HEK293 (cell line): ENCODE results near the gene CCBE1.

Experiments used
- GLIS1 ChIP-seq: fragments of 450-650 bp; formaldehyde crosslinking; IDR thresholded peaks from 2 replicates; pipeline ENCODE4 v1.5.1; 2016; ENCODE audit warnings: missing biosample characterization, missing genetic modification characterization
- HOXD13 ChIP-seq: sonication (generic); formaldehyde crosslinking; IDR thresholded peaks from 2 replicates; pipeline ENCODE4 v1.8.0; 2022; ENCODE audit warnings: missing genetic modification reagents, borderline replicate concordance
- KLF7 ChIP-seq: fragments of 450-650 bp; formaldehyde crosslinking; IDR thresholded peaks from 2 replicates; pipeline ENCODE4 v1.5.1; 2016; ENCODE audit warnings: missing biosample characterization, missing genetic modification characterization, borderline replicate concordance
- KLF8 ChIP-seq: fragments of 450-650 bp; formaldehyde crosslinking; IDR thresholded peaks from 2 replicates; pipeline ENCODE4 v1.5.1; 2016; ENCODE audit warnings: missing biosample characterization, missing genetic modification characterization
- MYNN ChIP-seq: fragments of 450-650 bp; formaldehyde crosslinking; IDR thresholded peaks from 2 replicates; pipeline ENCODE4 v1.5.1; 2016; ENCODE audit warnings: missing biosample characterization, missing genetic modification characterization, borderline replicate concordance
- MZF1 ChIP-seq: fragments of 450-650 bp; formaldehyde crosslinking; IDR thresholded peaks from 2 replicates; pipeline ENCODE4 v1.5.1; 2017; ENCODE audit warnings: missing biosample characterization, missing genetic modification characterization, borderline replicate concordance
- PRDM2 ChIP-seq: fragments of 450-650 bp; formaldehyde crosslinking; IDR thresholded peaks from 2 replicates; pipeline ENCODE4 v1.5.1; 2016; ENCODE audit warnings: missing biosample characterization, missing genetic modification characterization, borderline replicate concordance
- REPIN1 ChIP-seq: fragments of 450-650 bp; formaldehyde crosslinking; IDR thresholded peaks from 2 replicates; pipeline ENCODE4 v1.5.1; 2017; ENCODE audit warnings: missing biosample characterization, missing genetic modification characterization, low read depth
- SCRT2 ChIP-seq: fragments of 450-650 bp; formaldehyde crosslinking; IDR thresholded peaks from 2 replicates; pipeline ENCODE4 v1.5.1; 2016; ENCODE audit warnings: missing biosample characterization, missing genetic modification characterization
- ZBTB10 ChIP-seq: fragments of 450-650 bp; formaldehyde crosslinking; IDR thresholded peaks from 2 replicates; pipeline ENCODE4 v1.5.1; 2016; ENCODE audit warnings: missing biosample characterization, missing genetic modification characterization
- ZBTB17 ChIP-seq: fragments of 450-650 bp; formaldehyde crosslinking; IDR thresholded peaks from 2 replicates; pipeline ENCODE4 v1.5.1; 2016; ENCODE audit warnings: missing biosample characterization, missing genetic modification characterization
- ZEB2 ChIP-seq: fragments of 450-650 bp; formaldehyde crosslinking; IDR thresholded peaks from 2 replicates; pipeline ENCODE4 v1.5.1; 2016; ENCODE audit warnings: missing biosample characterization, missing genetic modification characterization
- ZIC2 ChIP-seq: fragments of 450-650 bp; formaldehyde crosslinking; IDR thresholded peaks from 2 replicates; pipeline ENCODE4 v1.5.1; 2016; ENCODE audit warnings: missing biosample characterization, missing genetic modification characterization
- ZNF132 ChIP-seq: fragments of 450-650 bp; formaldehyde crosslinking; IDR thresholded peaks from 2 replicates; pipeline ENCODE4 v1.5.1; 2017; ENCODE audit warnings: missing biosample characterization, missing genetic modification characterization, borderline replicate concordance
- ZNF157 ChIP-seq: fragments of 450-650 bp; formaldehyde crosslinking; IDR thresholded peaks from 2 replicates; pipeline ENCODE4 v1.5.1; 2016; ENCODE audit warnings: missing biosample characterization, missing genetic modification characterization
- ZNF2 ChIP-seq: fragments of 450-650 bp; formaldehyde crosslinking; IDR thresholded peaks from 2 replicates; pipeline ENCODE4 v1.5.1; 2016; ENCODE audit warnings: missing biosample characterization, missing genetic modification characterization
- ZNF24 ChIP-seq: fragments of 450-650 bp; formaldehyde crosslinking; IDR thresholded peaks from 2 replicates; pipeline ENCODE4 v1.5.1; 2016; ENCODE audit warnings: missing biosample characterization, missing genetic modification characterization
- ZNF292 ChIP-seq: fragments of 450-650 bp; formaldehyde crosslinking; IDR thresholded peaks from 2 replicates; pipeline ENCODE4 v1.5.1; 2016; ENCODE audit warnings: low read depth, missing biosample characterization, missing genetic modification characterization, borderline replicate concordance
- ZNF311 ChIP-seq: fragments of 450-650 bp; formaldehyde crosslinking; IDR thresholded peaks from 2 replicates; pipeline ENCODE4 v1.5.1; 2017; ENCODE audit warnings: missing biosample characterization, missing genetic modification characterization, borderline replicate concordance
- ZNF354C ChIP-seq: fragments of 450-650 bp; formaldehyde crosslinking; IDR thresholded peaks from 2 replicates; pipeline ENCODE4 v1.5.1; 2016; ENCODE audit warnings: missing biosample characterization, missing genetic modification characterization, low read depth, borderline replicate concordance
- ZNF394 ChIP-seq: fragments of 450-650 bp; formaldehyde crosslinking; IDR thresholded peaks from 2 replicates; pipeline ENCODE4 v1.5.1; 2016; ENCODE audit warnings: missing biosample characterization, missing genetic modification characterization, mild to moderate bottlenecking, moderate library complexity, borderline replicate concordance
- ZNF404 ChIP-seq: fragments of 450-650 bp; formaldehyde crosslinking; IDR thresholded peaks from 2 replicates; pipeline ENCODE4 v1.5.1; 2017; ENCODE audit warnings: missing biosample characterization, missing genetic modification characterization
- ZNF560 ChIP-seq: fragments of 450-650 bp; formaldehyde crosslinking; IDR thresholded peaks from 2 replicates; pipeline ENCODE4 v1.5.1; 2017; ENCODE audit warnings: missing biosample characterization, missing genetic modification characterization, borderline replicate concordance
- ZNF585B ChIP-seq: fragments of 450-650 bp; formaldehyde crosslinking; IDR thresholded peaks from 2 replicates; pipeline ENCODE4 v1.5.1; 2016; ENCODE audit warnings: missing biosample characterization, missing genetic modification characterization
- ZNF600 ChIP-seq: fragments of 450-650 bp; formaldehyde crosslinking; IDR thresholded peaks from 2 replicates; pipeline ENCODE4 v1.5.1; 2016; ENCODE audit warnings: missing biosample characterization, missing genetic modification characterization
- ZNF677 ChIP-seq: fragments of 450-650 bp; IDR thresholded peaks from 2 replicates; pipeline ENCODE4 v1.5.0; 2018; ENCODE audit warnings: missing biosample characterization, mild to moderate bottlenecking, missing genetic modification characterization, moderate library complexity
- ZNF707 ChIP-seq: fragments of 450-650 bp; formaldehyde crosslinking; IDR thresholded peaks from 2 replicates; pipeline ENCODE4 v1.5.1; 2016; ENCODE audit warnings: missing biosample characterization, missing genetic modification characterization
- ZNF76 ChIP-seq: fragments of 450-650 bp; formaldehyde crosslinking; IDR thresholded peaks from 2 replicates; pipeline ENCODE4; 2016; ENCODE audit warnings: low read depth, missing biosample characterization, missing genetic modification characterization, borderline replicate concordance
- ZNF777 ChIP-seq: fragments of 450-650 bp; formaldehyde crosslinking; IDR thresholded peaks from 2 replicates; pipeline ENCODE4 v1.5.1; 2017; ENCODE audit warnings: missing biosample characterization, missing genetic modification characterization, borderline replicate concordance
- ZNF837 ChIP-seq: fragments of 450-650 bp; formaldehyde crosslinking; IDR thresholded peaks from 2 replicates; pipeline ENCODE4 v1.5.1; 2016; ENCODE audit warnings: missing biosample characterization, missing genetic modification characterization
- ZNF843 ChIP-seq: fragments of 450-650 bp; formaldehyde crosslinking; IDR thresholded peaks from 2 replicates; pipeline ENCODE4 v1.5.1; 2016; ENCODE audit warnings: missing biosample characterization, missing genetic modification characterization
- ZSCAN23 ChIP-seq: fragments of 450-650 bp; formaldehyde crosslinking; IDR thresholded peaks from 2 replicates; pipeline ENCODE4 v1.5.1; 2016; ENCODE audit warnings: missing biosample characterization, missing genetic modification characterization
- ZSCAN30 ChIP-seq: fragments of 450-650 bp; IDR thresholded peaks from 2 replicates; pipeline ENCODE4 v1.5.1; 2018; ENCODE audit warnings: missing biosample characterization, mild to moderate bottlenecking, missing genetic modification characterization, moderate library complexity

CCBE1 gene

GRCh38 chr18:59696311-59697235 is 650 bp downstream of the CCBE1 start (continued):
- TF ChIP-seq PRDM2 (tag by site-specific recombination), result no peak
- no peak for TF ChIP-seq ZNF311 (tag by site-specific recombination)
- no peak for TF ChIP-seq ZNF843 (tag by site-specific recombination)
- no peak for TF ChIP-seq ZNF292
- TF ChIP-seq ZNF837, result no peak
- no peak for TF ChIP-seq HOXD13 (CRISPR knock-in tag)
- no peak for TF ChIP-seq ZNF157 (tag by site-specific recombination)
- TF ChIP-seq KLF7 (tag by site-specific recombination), result no peak
- TF ChIP-seq ZBTB17 (tag by site-specific recombination), result peak; percentile 63; the same call in 1 of the 2 replicates
- TF ChIP-seq ZNF76 (tag by site-specific recombination), result no peak
- TF ChIP-seq ZBTB10 (tag by site-specific recombination), result peak; percentile 71; the same call in 1 of the 2 replicates
- TF ChIP-seq GLIS1 (tag by site-specific recombination), result peak; percentile 70
- TF ChIP-seq ZNF404 (tag by site-specific recombination), result no peak
- no peak for TF ChIP-seq ZNF707 (tag by site-specific recombination)
- no peak for TF ChIP-seq ZNF585B (tag by site-specific recombination)
- no peak for TF ChIP-seq ZNF560 (tag by site-specific recombination)
- TF ChIP-seq ZNF777, result peak; percentile 94
- TF ChIP-seq ZNF132, result no peak
- TF ChIP-seq MYNN (tag by site-specific recombination), result 0 out of 2 replicates have a peak, but pooled peaks have one; percentile 24
- TF ChIP-seq MZF1 (tag by site-specific recombination), result peak; percentile 44; the same call in 1 of the 2 replicates
- no peak for TF ChIP-seq ZNF2
- TF ChIP-seq ZEB2 (tag by site-specific recombination), result no peak
- no peak for TF ChIP-seq ZNF354C (tag by site-specific recombination)
- TF ChIP-seq ZNF394 (tag by site-specific recombination), result peak; percentile 88
- peak; percentile 62; the same call in 1 of the 2 replicates for TF ChIP-seq ZNF600 (tag by site-specific recombination)
- no peak for TF ChIP-seq ZNF24 (tag by site-specific recombination)
- TF ChIP-seq SCRT2 (tag by site-specific recombination), result peak; percentile 90
- TF ChIP-seq ZSCAN23 (tag by site-specific recombination), result no peak
- TF ChIP-seq KLF8 (tag by site-specific recombination), result no peak
- TF ChIP-seq ZNF677 (tag by site-specific recombination), result no peak
- no peak for TF ChIP-seq REPIN1 (tag by site-specific recombination)
- TF ChIP-seq ZSCAN30, result no peak
- TF ChIP-seq ZIC2 (tag by site-specific recombination), result peak; percentile 78
